Vagina (tissue), 2 donors: ENCODE measurements around the gene NFYC. TPM values are rescaled to one million over a fixed set of nuclear protein-coding genes. Genes with fewer than 3 reads are reported as not detected.
A peak's percentile ranks its signal among the peaks of the same experiment; 100 is the strongest.

Source experiments
- DNase-seq, 2 donors: peaks; one replicate each; pipeline ENCODE4 v3.0.0-alpha.2; 2017; ENCODE audit errors: extremely low spot score in 2 of 2
- H3K27ac ChIP-seq: fragments of 200-600 bp; sonication (generic); one replicate; pipeline ENCODE4 v1.5.1; 2019
- H3K27me3 ChIP-seq: fragments of 200-600 bp; sonication (generic); one replicate; pipeline ENCODE4 v1.5.1; 2019
- H3K36me3 ChIP-seq, 2 donors: fragments of 200-600 bp; sonication (generic); one replicate each; pipeline ENCODE4 v1.5.1; 2017 to 2019
- H3K4me1 ChIP-seq: fragments of 200-600 bp; sonication (generic); one replicate; pipeline ENCODE4 v1.5.1; 2019
- H3K4me3 ChIP-seq, 2 donors: fragments of 200-600 bp; sonication (generic); 1 replicate in 1 of 2; 2 replicates in 1 of 2; pipeline ENCODE4 v1.5.1; 2016 to 2019
- H3K9me3 ChIP-seq: fragments of 200-600 bp; sonication (generic); one replicate; pipeline ENCODE4 v1.5.1; 2019
- POLR2A ChIP-seq, 2 donors: fragments of 450-650 bp; IDR thresholded peaks; one replicate each; pipeline ENCODE4 v1.6.1; 2017; ENCODE audit warnings: antibody characterized with exemption in 2 of 2, mild to moderate bottlenecking in 2 of 2, moderate library complexity in 2 of 2
- POLR2AphosphoS5 ChIP-seq, 2 donors: sonication (generic); formaldehyde crosslinking; IDR thresholded peaks; one replicate each; pipeline ENCODE4 v1.9.0; 2017; ENCODE audit warnings: antibody characterized with exemption in 2 of 2, mild to moderate bottlenecking in 2 of 2, low read depth in 1 of 2; ENCODE audit not compliant: insufficient read depth in 1 of 2
- intact Hi-C: fragments of 100-400 bp; cut with DNase I; formaldehyde crosslinking; loops from one replicate; pipeline ENCODE4 v1.15.1; 2023
- total RNA-seq: library from RNA; depleted of rRNA; stranded (reverse); fragments of >200 nt; gene quantifications from one replicate; pipeline ENCODE4 v1.2.3, GENCODE V29; 2016
- TF ChIP-seq, protein P1 (sequence below), 3 experiments: fragments of 450-650 bp in 2 of 3; fragments of 200-600 bp in 1 of 3; sonication (generic) in 1 of 3; IDR thresholded peaks; one replicate each; pipeline ENCODE4 v1.5.1; 2017 to 2019; ENCODE audit warnings: antibody characterized with exemption in 3 of 3, mild to moderate bottlenecking in 2 of 3, moderate library complexity in 2 of 3

Gene NFYC
- total RNA-seq, 1 donor from 2014 or later, result 61.6 TPM

DNA sequence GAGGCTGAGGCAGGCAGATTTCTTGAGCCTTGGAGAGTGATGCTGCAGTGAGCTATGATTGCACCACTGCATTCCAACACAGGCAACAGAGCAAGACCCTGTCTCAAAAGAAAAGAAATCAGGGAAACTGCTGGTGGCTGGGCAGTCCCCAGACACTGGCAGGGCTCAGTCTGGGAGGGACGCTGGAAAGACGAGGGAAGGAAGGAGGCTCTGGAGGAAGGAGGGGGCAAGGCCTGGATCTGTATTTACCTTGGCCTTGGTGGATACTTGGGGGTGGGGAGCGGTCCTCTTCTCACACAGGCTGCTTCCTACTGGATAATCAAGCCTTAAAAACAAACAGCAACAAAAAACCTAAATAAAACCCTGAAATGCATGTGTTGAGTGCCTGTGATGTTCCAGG, 116.5 kb downstream of the NFYC start:
- intact Hi-C loops, result no loop called here

DNA sequence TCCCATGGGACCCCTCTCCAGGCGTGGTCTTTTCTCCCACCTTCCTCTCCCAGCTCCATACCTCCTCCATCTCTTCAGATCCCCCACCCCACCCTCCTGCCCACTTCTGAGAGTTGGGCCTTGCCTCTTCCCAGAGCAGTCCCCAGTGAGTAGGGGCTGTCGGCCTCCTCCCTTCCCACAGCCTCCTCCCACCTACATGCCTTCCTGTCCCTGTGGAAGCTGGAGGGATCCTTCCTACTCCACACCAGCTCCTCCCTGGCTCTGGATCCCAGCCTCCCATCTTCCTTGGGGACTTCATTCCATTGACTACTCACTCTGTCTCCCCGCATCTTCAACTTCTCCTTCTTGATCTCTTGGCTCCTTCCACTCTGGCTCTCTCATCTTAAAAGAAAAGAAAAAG, 116.9 kb downstream of the NFYC start:
- H3K4me1 ChIP-seq, result peaks cover 14% of the 10 kb centered on the region
- H3K27ac ChIP-seq, result no peak overlapping the region
- intact Hi-C loops, result no loop called here
- TF ChIP-seq, protein P1, sequence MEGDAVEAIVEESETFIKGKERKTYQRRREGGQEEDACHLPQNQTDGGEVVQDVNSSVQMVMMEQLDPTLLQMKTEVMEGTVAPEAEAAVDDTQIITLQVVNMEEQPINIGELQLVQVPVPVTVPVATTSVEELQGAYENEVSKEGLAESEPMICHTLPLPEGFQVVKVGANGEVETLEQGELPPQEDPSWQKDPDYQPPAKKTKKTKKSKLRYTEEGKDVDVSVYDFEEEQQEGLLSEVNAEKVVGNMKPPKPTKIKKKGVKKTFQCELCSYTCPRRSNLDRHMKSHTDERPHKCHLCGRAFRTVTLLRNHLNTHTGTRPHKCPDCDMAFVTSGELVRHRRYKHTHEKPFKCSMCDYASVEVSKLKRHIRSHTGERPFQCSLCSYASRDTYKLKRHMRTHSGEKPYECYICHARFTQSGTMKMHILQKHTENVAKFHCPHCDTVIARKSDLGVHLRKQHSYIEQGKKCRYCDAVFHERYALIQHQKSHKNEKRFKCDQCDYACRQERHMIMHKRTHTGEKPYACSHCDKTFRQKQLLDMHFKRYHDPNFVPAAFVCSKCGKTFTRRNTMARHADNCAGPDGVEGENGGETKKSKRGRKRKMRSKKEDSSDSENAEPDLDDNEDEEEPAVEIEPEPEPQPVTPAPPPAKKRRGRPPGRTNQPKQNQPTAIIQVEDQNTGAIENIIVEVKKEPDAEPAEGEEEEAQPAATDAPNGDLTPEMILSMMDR (IDR thresholded peaks at IDR 0.05), result no peak
- TF ChIP-seq POLR2A (IDR thresholded peaks at IDR 0.05) (no peak), POLR2AphosphoS5 (IDR thresholded peaks at IDR 0.05; ENCODE audit: insufficient read depth in 1 of 2, low read depth in 1 of 2) (no peak)
- H3K36me3 ChIP-seq, result no peaks in the 10 kb centered on the region
- H3K4me3 ChIP-seq, result no peak overlapping the region
- no peaks in the 10 kb centered on the region for H3K9me3 ChIP-seq
- DNase-seq, result no peak
- no peaks in the 10 kb centered on the region for H3K27me3 ChIP-seq

More for the DNA sequence above, 116.5 kb downstream of the NFYC start:
- H3K27ac ChIP-seq, result peak overlapping the region; percentile 68
- TF ChIP-seq, protein P1 (IDR thresholded peaks at IDR 0.05), result no peak
- DNase-seq, result no peak
- H3K4me1 ChIP-seq, result peaks cover 14% of the 10 kb centered on the region
- H3K36me3 ChIP-seq, result no peaks in the 10 kb centered on the region
- no peaks in the 10 kb centered on the region for H3K27me3 ChIP-seq
- no peak overlapping the region for H3K4me3 ChIP-seq
- H3K9me3 ChIP-seq, result no peaks in the 10 kb centered on the region

DNA sequence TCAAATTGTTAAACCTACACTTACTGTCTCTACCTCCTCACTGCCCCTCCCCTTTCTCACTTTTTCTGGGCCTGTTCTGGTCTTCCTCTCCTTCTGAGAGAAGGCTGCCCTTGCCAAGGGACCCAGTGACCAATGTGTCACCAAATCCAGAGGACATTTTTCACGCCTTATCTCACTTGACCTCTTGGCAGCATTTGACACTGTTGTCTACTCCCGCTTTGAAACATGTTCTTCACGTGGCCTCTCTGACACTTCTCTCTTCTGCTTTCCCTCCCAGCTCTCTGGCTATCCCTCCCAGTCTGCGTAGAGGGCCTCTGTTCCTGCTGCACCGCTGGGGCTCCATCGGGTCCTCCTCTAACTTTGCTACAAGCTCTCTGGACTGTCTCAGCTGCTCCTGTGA, 117.4 kb downstream of the NFYC start:
- TF ChIP-seq POLR2AphosphoS5 (IDR thresholded peaks at IDR 0.05; ENCODE audit: insufficient read depth in 1 of 2, low read depth in 1 of 2), result no peak
- no peak for TF ChIP-seq POLR2A (IDR thresholded peaks at IDR 0.05)
- TF ChIP-seq, protein P1 (IDR thresholded peaks at IDR 0.05), result no peak
- intact Hi-C loops, result no loop called here
- Histone ChIP-seq H3K27ac (no peak overlapping the region), H3K4me1 (peaks cover 14% of the 10 kb centered on the region), H3K36me3 (no peaks in the 10 kb centered on the region), H3K27me3 (no peaks in the 10 kb centered on the region), H3K9me3 (no peaks in the 10 kb centered on the region), H3K4me3 (no peak overlapping the region)
- DNase-seq, result no peak

DNA sequence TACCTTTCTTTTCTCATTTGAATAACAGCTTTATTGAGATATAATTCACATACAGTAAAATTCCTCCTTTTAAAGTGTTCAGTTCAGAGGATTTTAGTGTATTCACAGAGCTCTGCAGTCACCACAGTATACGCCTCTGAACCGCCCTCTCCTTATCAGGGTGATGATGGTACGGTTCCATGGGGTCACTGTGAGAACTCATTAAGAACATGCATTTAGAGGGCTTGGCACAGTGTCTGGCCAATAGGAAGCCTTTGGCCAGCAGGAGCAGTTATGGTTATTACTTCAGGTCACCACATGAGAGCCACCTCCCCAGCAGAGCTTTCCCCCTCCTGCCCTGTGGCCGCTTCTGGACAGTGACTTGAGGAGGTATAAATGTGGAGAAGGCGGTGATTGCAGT, 119.4 kb downstream of the NFYC start:
- Histone ChIP-seq H3K27me3 (no peaks in the 10 kb centered on the region), H3K9me3 (no peaks in the 10 kb centered on the region), H3K4me3 (no peak overlapping the region), H3K27ac (no peak overlapping the region), H3K36me3 (no peaks in the 10 kb centered on the region), H3K4me1 (peaks cover 14% of the 10 kb centered on the region)
- TF ChIP-seq POLR2AphosphoS5 (IDR thresholded peaks at IDR 0.05; ENCODE audit: insufficient read depth in 1 of 2, low read depth in 1 of 2) (no peak), POLR2A (IDR thresholded peaks at IDR 0.05) (no peak)
- TF ChIP-seq, protein P1 (IDR thresholded peaks at IDR 0.05), result no peak
- intact Hi-C loops, result no loop called here
- DNase-seq, result no peak

DNA sequence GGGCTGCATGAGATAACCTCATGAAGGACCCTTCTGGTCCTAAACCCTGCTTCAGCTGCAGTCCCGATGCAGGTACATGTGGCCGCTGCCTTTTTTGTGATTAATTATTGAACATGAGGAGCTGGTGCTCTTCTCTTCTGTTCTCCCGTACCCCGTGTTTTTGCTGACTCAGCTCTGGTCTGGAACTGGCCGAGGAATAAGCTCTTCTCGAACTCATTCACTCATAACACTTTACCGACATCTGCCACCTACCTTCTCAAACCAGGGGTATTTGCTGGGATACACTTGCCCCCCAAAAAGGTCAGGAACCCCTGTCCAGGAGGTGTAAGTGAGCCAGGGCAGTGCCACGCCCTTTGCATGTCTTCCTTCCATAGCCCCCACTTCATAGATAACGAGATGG, 123.9 kb downstream of the NFYC start:
- no peak for DNase-seq
- H3K4me3 ChIP-seq, result no peak overlapping the region
- no peak for TF ChIP-seq POLR2A (IDR thresholded peaks at IDR 0.05)
- TF ChIP-seq POLR2AphosphoS5 (IDR thresholded peaks at IDR 0.05; ENCODE audit: insufficient read depth in 1 of 2, low read depth in 1 of 2), result no peak
- TF ChIP-seq, protein P1 (IDR thresholded peaks at IDR 0.05), result no peak
- intact Hi-C loops, result no loop called here
- no peaks in the 10 kb centered on the region for H3K27me3 ChIP-seq
- no peak overlapping the region for H3K27ac ChIP-seq
- no peaks in the 10 kb centered on the region for H3K9me3 ChIP-seq
- no peaks in the 10 kb centered on the region for H3K36me3 ChIP-seq
- H3K4me1 ChIP-seq, result peaks cover 10% of the 10 kb centered on the region
